Testis (tissue), 3 donors: ENCODE measurements around the gene PTER. TPM values are rescaled to one million over a fixed set of nuclear protein-coding genes. Genes with fewer than 3 reads are reported as not detected.

Experiments
- DNase-seq: peaks from one replicate; pipeline ENCODE4 v3.0.0-alpha.2; 2019
- H3K27ac ChIP-seq, 2 donors: fragments of 200-600 bp; sonication (generic); one replicate each; pipeline ENCODE4 v1.5.1; 2019
- H3K27me3 ChIP-seq: fragments of 200-600 bp; sonication (generic); one replicate; pipeline ENCODE4 v1.5.1; 2019
- H3K36me3 ChIP-seq: fragments of 200-600 bp; sonication (generic); one replicate; pipeline ENCODE4 v1.5.1; 2017; ENCODE audit warnings: low read depth; ENCODE audit errors: missing control alignments
- H3K4me1 ChIP-seq: fragments of 200-600 bp; sonication (generic); one replicate; pipeline ENCODE4 v1.5.1; 2019
- H3K4me3 ChIP-seq, 2 donors: fragments of 200-600 bp; sonication (generic); one replicate each; pipeline ENCODE4 v1.5.1; 2017 to 2019
- H3K9me3 ChIP-seq: fragments of 200-600 bp; sonication (generic); one replicate; pipeline ENCODE4 v1.5.1; 2017
- CTCF ChIP-seq, 3 experiments: fragments of 450-650 bp in 2 of 3; fragments of 200-600 bp in 1 of 3; sonication (generic) in 1 of 3; IDR thresholded peaks; one replicate each; pipeline ENCODE4 v1.5.1; 2016 to 2019; ENCODE audit warnings: antibody characterized with exemption in 3 of 3, mild to moderate bottlenecking in 2 of 3, moderate library complexity in 1 of 3
- POLR2A ChIP-seq: fragments of 450-650 bp; IDR thresholded peaks from one replicate; pipeline ENCODE4 v1.6.1; 2017; ENCODE audit warnings: antibody characterized with exemption, mild to moderate bottlenecking, moderate library complexity
- WGBS, 2 donors: methylation state at CpG; one replicate each; pipeline ENCODE4 v1.1.5; 2018; 5-methylcytosine and 5-hydroxymethylcytosine counted together
- intact Hi-C: fragments of 100-400 bp; cut with DNase I; formaldehyde crosslinking; loops from one replicate; pipeline ENCODE4 v1.15.1; 2023; ENCODE audit warnings: low total_unique reads
- polyA plus RNA-seq: library from polyadenylated mRNA; stranded (reverse); fragments of 350-450 nt; fragmentation: Illumina TruSeq; extraction: RNeasy Lipid Tissue Mini Kit (QIAGEN cat#74804); gene quantifications from one replicate; pipeline ENCODE4 v1.2.3, GENCODE V29; 2014; ENCODE audit warnings: low read depth, low replicate concordance; ENCODE audit not compliant: insufficient read depth
- total RNA-seq, 2 donors: library from RNA; depleted of rRNA; stranded (reverse); fragments of >200 nt; gene quantifications; one replicate each; pipeline ENCODE4 v1.2.3, GENCODE V29; 2016

Gene PTER
- total and polyA plus RNA-seq, 3 donors from 2014 or later, result 3.7 to 5.8 (median 4.2) TPM

GRCh38 chr10:16417341-16417740 is 19.5 kb upstream of the PTER start:
- H3K27me3 ChIP-seq, result no peaks in the 10 kb centered on the region
- no peak overlapping the region for H3K27ac ChIP-seq
- DNase-seq, result no peak
- intact Hi-C loops, result no loop called here
- TF ChIP-seq CTCF (IDR thresholded peaks at IDR 0.05) (no peak), POLR2A (no peak)
- no peak overlapping the region for H3K4me3 ChIP-seq
- WGBS, 2 donors, result 37 to 38% methylated on average over 1 of the region's 1 CpG
- H3K4me1 ChIP-seq, result no peaks in the 10 kb centered on the region
- H3K9me3 ChIP-seq, result no peaks in the 10 kb centered on the region
- no peaks in the 10 kb centered on the region for H3K36me3 ChIP-seq

GRCh38 chr10:16423599-16423998 is 13.2 kb upstream of the PTER start:
- H3K4me1 ChIP-seq, result no peaks in the 10 kb centered on the region
- no peak for DNase-seq
- H3K4me3 ChIP-seq, result no peak overlapping the region
- H3K27me3 ChIP-seq, result no peaks in the 10 kb centered on the region
- TF ChIP-seq CTCF (IDR thresholded peaks at IDR 0.05), result no peak
- TF ChIP-seq POLR2A, result no peak
- WGBS, 2 donors, result 82 to 85% methylated on average over 3 of the region's 3 CpGs
- H3K36me3 ChIP-seq, result no peaks in the 10 kb centered on the region
- H3K9me3 ChIP-seq, result no peaks in the 10 kb centered on the region
- no peak overlapping the region for H3K27ac ChIP-seq
- intact Hi-C loops, result no loop called here

GRCh38 chr10:16425449-16425848 is 11.4 kb upstream of the PTER start:
- TF ChIP-seq POLR2A (no peak), CTCF (IDR thresholded peaks at IDR 0.05) (no peak)
- Histone ChIP-seq H3K36me3 (no peaks in the 10 kb centered on the region), H3K4me1 (no peaks in the 10 kb centered on the region), H3K27me3 (no peaks in the 10 kb centered on the region), H3K9me3 (no peaks in the 10 kb centered on the region), H3K4me3 (no peak overlapping the region), H3K27ac (no peak overlapping the region)
- no peak for DNase-seq
- 90 to 98% methylated on average over 3 of the region's 3 CpGs for WGBS, 2 donors
- intact Hi-C loops, result no loop called here

GRCh38 chr10:16429539-16429938 is 7.3 kb upstream of the PTER start:
- 78 to 82% methylated on average over 6 of the region's 6 CpGs for WGBS, 2 donors
- intact Hi-C loops, result no loop called here

More at GRCh38 chr10:16429539-16429938, 7.3 kb upstream of the PTER start:
- Histone ChIP-seq H3K36me3 (no peaks in the 10 kb centered on the region), H3K9me3 (no peaks in the 10 kb centered on the region), H3K4me3 (no peak overlapping the region), H3K27ac (no peak overlapping the region), H3K4me1 (no peaks in the 10 kb centered on the region), H3K27me3 (no peaks in the 10 kb centered on the region)
- DNase-seq, result no peak
- TF ChIP-seq CTCF (IDR thresholded peaks at IDR 0.05) (no peak), POLR2A (no peak)
